Measurements from ENCODE around the gene NXN. TPM values are rescaled to one million over a fixed set of nuclear protein-coding genes. Genes with fewer than 3 reads are reported as not detected.
"Not testable (repeated sequence)": the region's sequence is repeated elsewhere in the genome, so short reads cannot be mapped to it uniquely, and the experiment has no call there.

The NXN gene
- polyA plus RNA-seq, 3 donors: 14.9 to 23.9 (median 15.9) TPM

DNA sequence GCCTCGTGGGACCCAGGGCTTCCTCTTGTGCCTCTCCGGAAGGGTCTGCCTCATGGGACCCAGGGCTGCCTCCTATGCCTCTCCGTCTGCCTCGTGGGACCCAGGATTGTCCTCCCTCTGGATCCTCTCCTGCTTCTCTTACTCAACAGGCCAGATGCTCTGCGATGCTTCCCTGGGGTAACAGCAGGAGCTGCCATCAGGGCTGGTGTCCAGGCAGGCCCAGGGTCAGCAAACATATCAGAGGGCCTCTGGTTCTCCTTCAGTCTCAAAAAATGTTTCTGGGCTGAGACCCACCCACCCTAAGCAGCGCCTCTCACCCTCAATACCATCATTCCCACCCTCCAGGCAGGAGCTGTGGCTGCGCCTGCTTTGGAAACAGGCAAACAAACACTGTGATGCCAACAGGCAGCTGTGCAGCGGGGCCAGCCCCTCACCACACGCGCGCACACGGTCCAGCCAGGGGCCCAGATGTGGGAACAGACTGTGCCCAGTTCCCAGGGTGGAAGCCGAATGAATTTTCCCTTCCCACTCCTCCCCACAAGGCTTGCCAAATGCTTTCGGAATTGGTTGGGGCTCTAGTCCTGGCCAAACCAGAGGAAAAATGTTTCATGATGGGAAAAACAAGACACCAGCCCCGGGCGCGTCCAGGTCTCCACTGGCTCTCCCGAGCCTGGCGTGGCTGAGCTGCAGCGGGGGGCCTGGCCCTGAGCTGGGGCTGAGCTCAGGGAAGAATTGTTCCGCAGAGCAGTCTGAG, 28.6 kb upstream of the NXN start:
- WGBS, 3 donors: 64 to 89% (median 72%) methylated on average over 21 of the region's 21 CpGs
- H3K27ac ChIP-seq (ENCODE audit: low read depth, low read length): no peak overlapping the region

DNA sequence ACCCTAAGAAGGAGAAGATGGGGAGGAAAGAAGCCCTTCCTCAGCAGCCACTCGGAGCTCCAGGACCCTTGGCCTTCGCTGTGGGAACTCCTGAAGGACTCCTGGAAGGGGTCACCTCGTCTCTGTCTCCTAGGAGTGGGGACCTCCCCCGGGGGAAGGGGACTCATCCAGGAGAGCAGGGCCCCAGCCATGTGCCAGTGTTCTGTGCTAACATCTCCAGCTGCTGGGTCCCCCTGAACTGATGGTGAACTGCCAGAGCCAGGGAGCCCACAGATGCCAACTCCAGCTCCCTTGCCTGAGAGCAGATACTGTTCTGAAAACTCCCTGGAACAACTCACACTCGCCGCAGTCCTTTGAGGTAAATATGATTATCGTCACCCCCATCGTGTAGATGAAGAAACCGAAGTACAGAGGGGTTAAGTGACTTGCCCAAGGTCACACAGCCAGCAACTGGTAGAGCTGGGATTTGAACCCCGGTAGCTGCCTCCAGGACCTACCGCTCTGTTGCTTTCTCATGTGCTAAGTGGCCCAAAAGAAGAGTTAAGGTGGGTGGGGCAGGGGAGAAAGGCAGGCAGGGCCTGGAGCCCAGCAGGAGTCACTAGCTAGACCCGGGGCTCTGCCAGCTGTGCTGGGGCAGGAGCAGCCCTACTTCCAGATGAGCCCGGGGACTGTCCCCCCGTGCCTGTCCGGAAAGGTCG, 27.9 kb upstream of the NXN start:
- H3K27ac ChIP-seq (ENCODE audit: low read depth, low read length): no peak overlapping the region
- 74 to 88% (median 88%) methylated on average over 16 of the region's 16 CpGs for WGBS, 3 donors

DNA sequence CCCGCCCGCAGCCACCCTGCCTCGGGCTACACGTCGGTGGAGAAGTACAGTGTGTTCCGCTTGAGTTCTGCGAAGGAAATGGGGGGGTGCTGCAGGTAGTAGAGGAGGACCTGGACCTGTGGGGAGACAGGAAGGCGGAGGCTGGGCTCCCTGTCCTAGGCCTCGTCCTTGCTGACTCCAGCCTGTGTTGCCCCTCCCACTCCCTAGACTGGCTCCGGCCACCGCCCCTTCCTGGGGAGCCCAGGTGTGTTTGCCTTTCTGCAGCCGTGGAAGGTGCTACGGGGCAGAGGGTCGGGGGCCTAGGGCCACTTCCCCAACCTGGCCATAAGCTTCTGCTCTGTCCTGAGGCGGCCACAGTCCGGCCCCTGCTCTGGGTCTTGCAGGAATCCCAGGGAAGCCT, 26.5 kb upstream of the NXN start:
- 35 to 65% (median 63%) methylated on average over 16 of the region's 16 CpGs for WGBS, 3 donors
- no peak overlapping the region for H3K27ac ChIP-seq (ENCODE audit: low read depth, low read length)

DNA sequence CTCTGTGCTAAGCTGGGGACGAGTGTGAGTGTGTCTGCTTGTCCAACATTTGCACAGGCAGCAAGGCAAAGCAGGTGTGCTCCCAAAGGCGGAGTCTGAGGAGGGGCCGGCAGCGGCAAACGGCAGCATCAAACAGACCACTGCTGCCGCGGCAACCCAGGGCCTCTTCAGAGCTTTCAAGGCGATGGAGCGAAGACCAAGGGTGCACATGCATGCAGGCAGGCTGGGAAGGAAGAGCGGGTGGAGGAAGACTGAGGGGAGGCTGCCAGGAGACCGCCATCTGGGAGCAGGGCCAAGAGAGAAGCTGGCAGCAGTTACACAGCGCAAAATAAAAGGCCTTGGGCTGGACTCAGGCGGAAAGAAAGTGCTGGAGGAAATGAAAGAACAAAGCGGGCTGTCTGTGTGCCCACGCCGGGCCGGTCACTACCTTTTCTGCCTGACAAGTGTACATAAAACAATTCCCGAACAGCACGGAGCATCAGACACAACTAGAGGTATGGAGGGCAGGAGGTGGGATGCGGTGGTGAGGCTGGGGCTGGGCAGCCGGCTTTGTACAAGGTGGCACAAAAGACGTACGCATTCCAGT, 25.9 kb upstream of the NXN start:
- H3K27ac ChIP-seq (ENCODE audit: low read depth, low read length): no peak overlapping the region
- 16 to 33% (median 31%) methylated on average over 23 of the region's 23 CpGs for WGBS, 3 donors

DNA sequence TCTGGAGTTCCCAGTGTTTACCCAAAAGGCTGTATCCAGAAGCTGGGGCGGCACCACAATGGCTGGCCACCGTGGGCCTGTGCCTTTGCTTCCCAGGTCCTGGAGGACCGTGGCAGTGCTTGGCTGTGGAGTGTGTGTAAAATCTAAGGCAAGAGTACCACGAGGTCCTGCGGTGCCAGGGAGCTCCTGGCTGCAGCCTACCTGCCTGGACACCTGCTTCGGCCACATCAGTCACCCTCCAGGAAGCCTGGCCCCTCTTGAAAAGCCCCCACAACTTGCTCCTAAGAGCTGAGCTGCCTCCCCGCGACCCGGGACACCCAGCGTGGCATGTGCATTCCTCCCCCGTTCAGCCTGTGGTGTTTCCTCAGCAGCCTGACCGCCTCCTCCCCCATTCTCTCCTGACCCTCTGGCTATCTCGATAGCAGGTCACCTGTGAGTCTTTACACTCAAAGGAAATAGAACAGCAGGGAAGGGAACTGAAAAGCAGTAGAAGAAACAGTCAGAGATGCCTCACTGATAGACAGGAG, 25.3 kb upstream of the NXN start:
- WGBS, 3 donors: 29 to 80% (median 68%) methylated on average over 13 of the region's 13 CpGs
- no peak overlapping the region for H3K27ac ChIP-seq (ENCODE audit: low read depth, low read length)

DNA sequence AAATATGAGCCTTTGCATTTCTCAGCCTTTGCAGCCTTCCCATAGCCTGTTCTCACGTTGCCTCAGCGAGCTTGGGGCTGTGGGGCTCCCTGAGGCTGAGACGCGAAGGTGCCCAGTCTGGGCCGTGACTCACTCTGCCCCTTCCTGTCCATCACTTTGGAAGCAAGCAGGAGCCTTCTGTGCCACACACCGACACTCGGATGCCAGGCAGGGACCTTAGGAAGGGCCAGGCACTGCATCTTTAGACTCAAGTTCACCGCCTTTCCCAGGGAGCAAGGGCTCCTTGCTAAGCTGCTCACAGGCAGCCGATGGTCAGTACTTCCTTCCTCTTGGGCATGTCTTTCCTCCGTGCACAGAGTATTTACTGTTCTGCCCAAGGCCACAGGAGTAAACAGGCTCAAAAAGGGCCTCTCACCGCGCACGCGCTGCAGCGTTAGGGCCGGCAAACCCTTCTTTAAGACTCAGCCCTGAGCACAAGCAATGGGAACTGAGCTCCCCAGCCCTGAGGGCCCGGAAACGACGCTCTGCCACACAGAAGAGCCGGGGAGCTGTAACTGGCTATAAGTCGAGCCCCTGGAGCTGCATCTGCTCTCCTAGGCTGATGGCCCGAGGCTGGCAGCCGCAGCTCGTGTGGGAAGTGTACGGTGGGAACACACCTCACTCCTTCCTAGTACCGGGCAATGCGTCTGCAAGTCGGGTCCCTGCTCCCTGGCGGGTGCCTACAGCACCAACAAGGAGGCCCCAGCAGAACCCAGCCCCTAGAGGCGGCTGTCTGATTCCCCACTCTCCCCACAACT, 24.6 kb upstream of the NXN start:
- 49 to 71% (median 64%) methylated on average over 30 of the region's 30 CpGs for WGBS, 3 donors
- no peak overlapping the region for H3K27ac ChIP-seq (ENCODE audit: low read depth, low read length)

DNA sequence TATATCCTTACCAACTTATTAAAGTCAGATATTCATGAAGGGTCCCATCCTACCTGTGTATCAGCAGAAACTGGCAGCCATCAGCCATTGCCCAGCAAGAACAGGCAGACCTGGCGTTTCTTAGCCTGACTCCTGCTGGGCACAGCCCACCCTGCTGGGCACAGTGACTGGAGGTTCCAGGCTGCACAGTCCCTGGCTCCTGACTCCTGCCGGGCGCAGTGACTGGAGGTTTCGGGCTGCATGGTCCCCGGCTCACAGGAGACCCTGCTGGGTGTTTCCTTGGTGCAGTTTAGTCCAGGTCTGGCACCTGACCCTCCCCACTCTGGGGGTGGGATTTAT, 24.0 kb upstream of the NXN start:
- WGBS, 3 donors: 92 to 94% (median 93%) methylated on average over 5 of the region's 5 CpGs
- H3K27ac ChIP-seq (ENCODE audit: low read depth, low read length): no peak overlapping the region

DNA sequence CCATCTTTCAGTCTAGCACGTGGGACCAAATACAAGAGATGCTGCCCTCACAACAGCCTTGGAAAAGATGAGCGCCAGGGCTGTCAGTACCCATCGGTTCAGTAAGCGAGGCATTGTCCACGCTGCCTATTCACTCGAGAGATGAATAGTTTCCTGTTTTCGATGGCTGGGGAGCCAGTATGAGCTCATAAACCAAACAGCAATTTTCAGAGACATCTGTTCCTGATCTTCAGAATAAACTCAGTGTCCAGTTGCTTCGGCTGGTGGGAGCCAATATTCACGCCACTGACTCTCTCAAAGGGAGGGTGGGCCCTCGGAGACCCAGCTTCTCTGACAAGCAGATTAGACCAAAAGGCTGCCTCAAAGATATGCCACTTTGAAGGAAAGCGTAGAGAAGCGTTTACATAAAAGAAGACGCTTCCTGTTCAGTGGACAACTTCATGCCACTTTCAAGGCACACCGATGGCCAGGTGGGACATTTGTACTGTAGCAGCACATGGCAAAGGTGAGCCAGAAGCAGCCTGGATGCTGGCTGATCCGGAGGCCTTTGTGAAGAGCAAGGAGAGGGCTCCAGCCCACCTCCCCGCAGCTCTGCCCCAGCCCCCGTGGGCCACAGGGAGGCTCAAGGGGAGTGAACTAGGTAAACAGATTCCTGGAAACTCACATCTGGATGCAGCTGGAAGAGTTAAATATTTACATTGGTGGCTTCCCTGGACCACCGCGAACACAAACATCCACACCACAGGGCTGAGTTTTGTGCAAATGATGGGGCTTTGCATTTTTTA, 23.4 kb upstream of the NXN start:
- H3K27ac ChIP-seq (ENCODE audit: low read depth, low read length): no peak overlapping the region
- 56 to 69% (median 62%) methylated on average over 19 of the region's 19 CpGs for WGBS, 3 donors

DNA sequence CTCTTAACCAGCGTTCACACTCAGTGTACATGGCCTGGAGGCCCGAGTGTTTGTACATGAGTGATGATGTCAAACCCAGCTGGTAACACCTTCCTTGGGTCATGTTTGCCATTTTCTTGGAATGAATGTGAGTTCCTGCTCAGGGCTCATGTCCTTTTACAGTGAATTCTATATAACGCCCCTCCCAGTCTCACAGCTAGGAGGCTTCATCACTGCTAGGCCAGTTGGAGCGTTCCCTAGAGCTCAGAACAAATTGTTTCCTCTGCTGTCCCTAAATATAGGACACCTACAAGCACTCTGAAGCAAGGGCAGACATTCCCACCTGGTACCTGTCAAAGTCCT, 22.8 kb upstream of the NXN start:
- WGBS, 3 donors: 69 to 80% (median 74%) methylated on average over 4 of the region's 4 CpGs

DNA sequence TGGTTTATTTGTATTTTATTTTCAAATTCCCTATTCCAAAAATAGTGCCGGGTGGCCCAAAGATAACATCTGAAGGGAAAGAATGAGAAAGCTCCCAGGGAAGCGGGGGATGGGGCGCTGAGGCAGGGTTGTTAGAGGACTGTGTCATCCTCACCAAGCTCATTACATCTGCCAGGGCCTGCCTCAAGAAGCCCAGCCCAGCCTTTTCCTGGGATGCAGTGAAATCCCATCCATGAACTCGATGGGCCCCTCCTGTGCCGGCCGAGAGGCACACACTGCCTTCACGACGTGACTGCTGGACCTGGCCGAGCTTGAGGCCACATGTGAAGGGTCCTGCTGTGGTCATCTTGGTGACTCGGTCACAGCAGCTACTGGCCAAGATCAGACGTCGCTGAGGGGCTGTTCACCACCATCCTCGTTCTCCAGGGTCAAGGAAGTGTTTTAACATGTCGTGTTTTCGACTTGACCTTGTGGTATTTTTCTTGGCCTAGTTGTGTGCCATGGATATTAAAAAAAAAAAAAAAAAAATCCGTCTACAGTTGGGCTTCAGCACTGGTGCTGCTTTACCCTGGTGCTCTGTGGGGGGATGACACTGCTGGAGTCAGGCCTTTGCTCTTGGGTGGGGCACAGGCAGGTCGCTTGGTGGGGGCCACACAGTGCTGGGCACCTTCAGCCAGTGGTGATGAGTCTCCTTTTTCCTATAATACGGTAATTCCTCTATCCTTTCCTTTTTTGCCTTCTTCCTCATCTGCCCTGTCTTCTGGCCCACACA, 22.2 kb upstream of the NXN start:
- 78 to 83% (median 82%) methylated on average over 18 of the region's 18 CpGs for WGBS, 3 donors

More for the DNA sequence above, 22.8 kb upstream of the NXN start:
- no peak overlapping the region for H3K27ac ChIP-seq (ENCODE audit: low read depth, low read length)

DNA sequence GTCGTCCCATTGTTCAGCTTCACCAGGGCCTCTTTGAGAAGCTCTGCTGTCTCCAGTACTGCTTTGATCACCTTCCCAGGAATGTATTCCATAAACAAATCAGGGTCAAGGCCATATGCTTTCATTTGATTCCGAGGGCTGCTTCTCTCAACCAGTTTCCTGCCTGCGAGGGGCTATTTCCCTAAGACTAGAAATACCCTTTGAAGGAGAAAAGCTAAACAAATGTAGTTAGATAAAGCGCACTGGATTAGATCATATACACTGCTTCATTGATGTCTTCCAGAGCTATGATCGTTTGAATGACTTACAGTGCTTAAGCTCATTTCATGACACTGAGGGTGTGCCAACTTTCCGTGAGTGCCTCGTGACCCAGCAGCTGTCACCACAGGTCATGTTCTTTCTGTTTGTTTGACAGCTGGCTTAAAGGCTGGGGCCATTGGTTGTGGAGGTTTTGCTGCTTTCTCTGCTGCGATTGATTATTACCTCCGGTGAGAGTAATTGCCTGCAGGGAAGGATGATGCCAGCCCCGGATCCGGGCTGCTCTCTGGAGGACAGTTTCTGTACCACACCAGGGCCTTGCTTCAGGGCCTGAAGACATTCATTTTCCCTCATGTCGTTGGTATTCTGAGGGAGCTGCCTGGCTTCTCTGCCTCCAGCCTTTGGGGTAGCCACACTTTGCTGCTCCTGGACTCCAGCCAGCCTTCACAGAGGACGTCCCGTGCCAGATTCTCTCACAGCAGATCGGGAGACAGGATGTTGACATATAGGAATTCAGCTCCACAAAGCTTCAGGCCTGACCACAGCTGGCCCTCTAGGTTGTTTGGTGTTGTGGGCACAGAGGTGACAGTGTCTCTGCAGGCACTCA, 21.3 kb upstream of the NXN start:
- H3K27ac ChIP-seq (ENCODE audit: low read depth, low read length): no peak overlapping the region
- 45 to 66% (median 53%) methylated on average over 15 of the region's 15 CpGs for WGBS, 3 donors

More for the DNA sequence above, 22.2 kb upstream of the NXN start:
- no peak overlapping the region for H3K27ac ChIP-seq (ENCODE audit: low read depth, low read length)

DNA sequence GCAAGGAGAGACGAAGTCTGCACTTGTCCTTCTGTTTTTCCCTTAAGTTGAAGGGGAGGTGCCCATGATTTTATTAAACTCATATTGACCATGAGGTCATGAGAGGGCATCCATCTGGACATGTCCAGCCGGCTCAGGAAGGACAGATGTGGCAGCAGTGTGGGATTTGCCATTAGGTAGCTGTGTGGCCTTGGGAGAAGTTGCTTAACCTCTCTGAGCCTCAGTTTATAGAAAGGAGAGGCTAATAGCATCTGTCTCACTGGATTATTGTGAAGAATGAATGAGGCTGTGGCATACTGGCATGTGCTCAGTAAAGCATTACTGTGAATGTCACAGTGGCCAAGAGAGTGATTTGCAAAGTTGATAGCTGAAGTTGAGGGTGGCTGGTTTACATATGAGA, 18.5 kb upstream of the NXN start:
- WGBS, 3 donors: 30 to 49% (median 48%) methylated on average over 2 of the region's 2 CpGs
- H3K27ac ChIP-seq (ENCODE audit: low read depth, low read length): no peak overlapping the region

DNA sequence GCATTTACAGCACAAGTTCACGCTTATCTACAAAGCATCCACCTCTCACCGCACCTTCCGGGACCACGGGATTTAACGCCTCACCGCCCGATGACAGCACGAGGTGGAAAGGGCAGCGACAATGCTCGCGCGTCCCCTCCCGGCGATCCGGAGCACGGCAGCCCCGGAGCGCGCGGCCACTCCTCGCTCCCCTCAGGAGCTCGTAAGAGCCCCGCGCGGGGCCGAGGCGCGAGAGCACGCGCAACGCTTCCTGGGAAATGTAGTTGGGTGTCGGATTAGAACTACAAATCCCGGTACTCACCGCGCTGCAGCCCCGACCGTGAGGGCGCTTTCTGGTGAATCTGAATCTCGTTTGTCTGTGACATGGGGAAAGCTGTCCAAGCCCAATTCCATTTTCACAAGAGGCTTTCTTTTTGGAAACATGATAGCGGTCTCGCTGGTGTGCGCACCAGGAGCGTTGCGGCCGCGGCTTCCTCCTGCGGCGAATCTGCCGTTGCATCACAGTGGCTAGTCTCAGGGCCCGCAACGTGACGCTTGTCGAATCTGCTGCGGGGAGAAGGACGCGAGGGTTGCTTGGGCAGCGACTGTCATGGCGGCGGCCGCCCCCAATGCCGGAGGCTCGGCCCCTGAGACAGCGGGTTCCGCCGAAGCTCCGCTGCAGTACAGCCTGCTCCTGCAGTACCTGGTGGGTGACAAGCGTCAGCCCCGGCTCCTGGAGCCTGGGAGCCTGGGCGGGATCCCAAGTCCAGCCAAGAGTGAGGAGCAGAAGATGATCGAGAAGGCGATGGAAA, 17.2 kb upstream of the NXN start, which contains the start of gene TIMM22:
Gene TIMM22, plus strand, starts transcription at position 576 of the 791 bp plus-strand sequence. Its CDS starts 14 bp downstream, at position 590.
- H3K27ac ChIP-seq (ENCODE audit: low read depth, low read length): no peak within 1 kb of the TSS
- 0% methylated on average over 69 to 71 of the region's 71 CpGs for WGBS, 3 donors

DNA sequence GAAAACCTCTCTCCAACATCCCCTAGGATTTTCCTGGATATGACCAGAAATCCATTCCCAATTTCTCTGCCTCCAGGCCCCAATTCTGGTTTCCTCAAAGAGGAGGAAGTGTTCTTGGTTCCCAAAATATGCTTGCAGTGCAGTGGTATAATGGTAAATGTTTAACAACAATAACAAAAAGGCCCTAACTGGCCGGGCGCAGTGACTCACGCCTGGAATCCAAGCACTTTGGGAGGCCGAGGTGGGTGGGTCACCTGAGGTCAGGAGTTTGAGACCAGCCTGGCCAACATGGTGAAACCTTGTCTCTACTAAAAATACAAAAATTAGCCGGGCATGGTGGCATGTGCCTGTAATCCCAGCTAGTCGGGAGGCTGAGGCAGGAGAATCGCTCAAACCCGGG, 15.7 kb upstream of the NXN start:
- WGBS, 3 donors: 80 to 91% (median 89%) methylated on average over 8 of the region's 8 CpGs
- H3K27ac ChIP-seq (ENCODE audit: low read depth, low read length): not testable (repeated sequence)

DNA sequence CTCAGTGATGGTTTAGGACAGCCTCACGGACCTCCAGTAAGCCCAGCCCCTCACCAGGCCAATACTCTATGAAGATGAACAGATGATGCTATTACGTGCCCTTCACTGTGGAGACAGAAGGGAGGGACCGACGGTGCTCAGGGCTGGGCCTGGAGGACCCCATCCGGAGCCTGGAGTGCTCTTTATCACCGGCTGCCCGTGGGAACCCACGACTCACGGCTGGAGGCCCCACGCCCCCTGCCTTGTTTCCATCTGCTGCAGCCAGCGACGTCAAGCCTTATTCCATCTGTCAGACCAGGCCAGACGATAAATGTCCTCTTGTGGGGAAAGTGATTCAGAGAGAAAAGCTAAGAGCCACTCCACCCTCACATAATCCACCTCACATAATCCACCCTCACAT, 13.4 kb upstream of the NXN start:
- H3K27ac ChIP-seq (ENCODE audit: low read depth, low read length): no peak overlapping the region
- 55 to 71% (median 58%) methylated on average over 13 of the region's 13 CpGs for WGBS, 3 donors

DNA sequence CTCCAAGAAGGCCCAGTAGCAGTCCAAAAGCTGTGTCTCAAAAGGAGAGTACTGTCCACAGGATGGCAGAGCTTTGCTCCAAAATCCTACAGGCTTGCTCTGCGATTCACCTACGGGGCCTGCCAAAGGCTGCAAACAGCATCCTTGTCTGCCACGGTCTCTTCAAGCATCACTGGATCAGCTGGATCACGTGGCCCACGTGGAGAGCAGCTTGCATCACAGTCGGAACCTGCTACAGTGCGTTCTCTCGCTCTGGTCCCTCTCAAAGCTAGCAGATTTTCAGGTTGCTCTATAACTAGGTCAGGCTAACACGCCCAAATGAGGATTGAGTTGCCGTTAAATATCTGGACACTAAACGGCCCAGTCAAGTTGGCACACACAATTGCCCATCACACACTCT, 9.0 kb upstream of the NXN start:
- 89 to 92% (median 90%) methylated on average over 11 of the region's 11 CpGs for WGBS, 3 donors
- H3K27ac ChIP-seq (ENCODE audit: low read depth, low read length): no peak overlapping the region
